Psoas muscle (tissue), 8 donors: Measurements from ENCODE around the gene POLR2A. TPM values are rescaled to one million over a fixed set of nuclear protein-coding genes. Genes with fewer than 3 reads are reported as not detected.

ENCODE experiments used
- ATAC-seq, 4 donors: fragments of 200-7000 bp; cut with Tn5 transposase; one replicate each; pipeline ENCODE4 v1.9.1; 2020; ENCODE audit warnings: moderate library complexity in 3 of 4, mild to moderate bottlenecking in 2 of 4
- DNase-seq, 2 donors: peaks; one replicate each; pipeline ENCODE4 v3.0.0-alpha.2; 2020
- H3K27ac ChIP-seq: fragments of 200-600 bp; one replicate; pipeline ENCODE4 v1.8.0; 2022
- H3K27me3 ChIP-seq, 3 donors: fragments of 200-600 bp in 1 of 3; one replicate each; pipeline versions ENCODE4 v1.6.1 to v1.8.0; 2013 to 2022; ENCODE audit warnings: low read length in 2 of 3, mild to moderate bottlenecking in 2 of 3, moderate library complexity in 1 of 3; ENCODE audit not compliant: insufficient read depth in 3 of 3
- H3K36me3 ChIP-seq, 2 donors: fragments of 200-600 bp in 1 of 2; one replicate each; pipeline versions ENCODE4 v1.6.1 to v1.8.0; 2013 to 2022; ENCODE audit warnings: low read depth in 1 of 2, mild to moderate bottlenecking in 1 of 2, moderate library complexity in 1 of 2; ENCODE audit not compliant: insufficient read depth in 1 of 2
- H3K4me1 ChIP-seq: fragments of 200-600 bp; one replicate; pipeline ENCODE4 v1.8.0; 2022
- H3K4me3 ChIP-seq: fragments of 200-600 bp; one replicate; pipeline ENCODE4 v1.8.0; 2022; ENCODE audit warnings: mild to moderate bottlenecking
- H3K9me3 ChIP-seq: fragments of 200-600 bp; one replicate; pipeline ENCODE4 v1.8.0; 2022
- CTCF ChIP-seq: fragments of 200-600 bp; IDR thresholded peaks from one replicate; pipeline ENCODE4 v1.8.0; 2022; ENCODE audit warnings: antibody characterized with exemption
- WGBS, 3 donors: extraction: QIAGEN DNeasy Blood & Tissue Kit; methylation state at CpG; one replicate each; pipeline versions ENCODE4 v1.1.6 to v1.1.7; 2013; 5-methylcytosine and 5-hydroxymethylcytosine counted together
- intact Hi-C, 2 donors: fragments of 100-400 bp; cut with DNase I; formaldehyde crosslinking; loops; one replicate each; pipeline versions ENCODE4 v1.11.0 to v1.14.2; 2022
- polyA plus RNA-seq, 3 donors: library from polyadenylated mRNA; stranded (reverse); fragments of 200-250 nt; gene quantifications; one replicate each; pipeline ENCODE4 v1.2.3, GENCODE V29; 2013
- total RNA-seq, 4 donors: library from RNA; stranded (reverse); fragmentation: NEBNext Ultra II Directional in 2 of 4; extraction: Animal tissue kit (Norgen Biotek cat#: 25700) in 2 of 4; gene quantifications; one replicate each; pipeline versions ENCODE4 v1.2.1 to v1.2.4, GENCODE V29; 2021 to 2023
- donor health status: healthy with polysubstance abuse.
- donor health status: DM: no; HTN: no; CAD: no; lungs with moderate emphysema.
- donor health status: Bipolar disorder and iron deficiency.
- donor health status: healthy.
- donor health status: DM: yes; HTN: yes; CAD: no.
- donor health status: DM: no; HTN: no; CAD: no.
- donor health status: DM: no; HTN: no; CAD: no.
- donor health status: DM: yes; HTN: yes; CAD: no.

Gene POLR2A
- total and polyA plus RNA-seq, 7 donors: 8.0 to 74.3 (median 54.9) TPM

GRCh38 chr17:7483255-7484066 lies 705 bp upstream of the POLR2A start:
- Histone ChIP-seq H3K27me3 (no peaks in the 10 kb centered on the region), H3K4me3 (peak overlapping the region; percentile 85), H3K27ac (peak overlapping the region; percentile 100), H3K9me3 (no peaks in the 10 kb centered on the region), H3K4me1 (peaks cover 48% of the 10 kb centered on the region), H3K36me3 (peaks cover 3 to 4% of the 10 kb centered on the region in 2 donors)
- ATAC-seq (peak; percentile 71 to 79 (median 72)), DNase-seq (peak; percentile 95 to 98)
- 1% methylated on average over 38 of the region's 38 CpGs for WGBS, 3 donors
- no peak for TF ChIP-seq CTCF
- intact Hi-C loops: loop anchor here in 1 of 2 donors (1.0 to 5.0 kb wide), 4 partner anchors 43 to 739 kb away; partner anchors contain the start of gene TMEM256

DNA sequence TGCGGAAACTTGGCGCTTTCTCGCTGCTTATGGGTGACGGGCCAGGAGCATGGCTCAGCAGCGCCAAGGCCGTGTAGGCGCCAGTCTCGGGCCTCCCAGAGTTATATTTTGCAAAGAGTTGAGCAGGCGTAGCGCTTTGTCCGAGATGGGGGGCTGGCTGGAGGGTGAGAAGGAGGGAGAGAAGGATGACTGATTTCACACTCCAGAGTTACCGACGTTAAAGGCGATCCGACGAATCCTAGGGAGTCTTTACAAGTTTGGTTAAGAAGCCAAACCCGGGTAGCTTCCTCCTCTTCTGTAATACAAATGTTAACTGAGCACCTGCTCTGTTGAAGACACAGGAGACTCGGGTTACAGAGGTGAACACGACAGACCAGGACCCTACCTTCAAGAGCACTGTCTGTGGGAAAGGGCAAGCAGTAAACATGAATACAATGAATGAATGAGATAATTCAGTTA lies 782 bp downstream of the POLR2A start:
- ATAC-seq: no peak
- intact Hi-C loops: loop anchor here (1.0 to 5.0 kb wide), 6 partner anchors 45 to 737 kb away; partner anchors contain the start of genes KCTD11 (in 2 of the 2), PLSCR3 (in 1 of the 2) and TMEM256 (in 1 of the 2)
- 0 to 1% (median 0%) methylated on average over 19 of the region's 19 CpGs for WGBS, 3 donors
- H3K4me1 ChIP-seq: peaks cover 56% of the 10 kb centered on the region
- DNase-seq: no peak
- peaks cover 3 to 4% of the 10 kb centered on the region in 2 donors for H3K36me3 ChIP-seq
- H3K9me3 ChIP-seq: no peaks in the 10 kb centered on the region
- H3K27ac ChIP-seq: peak overlapping the region; percentile 100
- H3K27me3 ChIP-seq: no peaks in the 10 kb centered on the region
- TF ChIP-seq CTCF: peak; percentile 9
- peak overlapping the region; percentile 85 for H3K4me3 ChIP-seq

GRCh38 chr17:7486181-7486580 lies 2.0 kb downstream of the POLR2A start:
- H3K36me3 ChIP-seq: peaks cover 3 to 6% of the 10 kb centered on the region in 2 donors
- intact Hi-C loops: loop anchor here (5.0 kb wide), 2 partner anchors 94 to 134 kb away; partner anchors contain the start of genes KCTD11 (in 2 of the 2) and PLSCR3 (in 1 of the 2)
- H3K4me3 ChIP-seq: peak overlapping the region; percentile 85
- H3K27me3 ChIP-seq: no peaks in the 10 kb centered on the region
- WGBS, 3 donors: 49 to 53% (median 52%) methylated on average over 3 of the region's 3 CpGs
- H3K9me3 ChIP-seq: no peaks in the 10 kb centered on the region
- H3K4me1 ChIP-seq: peaks cover 55% of the 10 kb centered on the region
- DNase-seq (no peak), ATAC-seq (no peak)
- H3K27ac ChIP-seq: peak overlapping the region; percentile 6
- no peak for TF ChIP-seq CTCF

DNA sequence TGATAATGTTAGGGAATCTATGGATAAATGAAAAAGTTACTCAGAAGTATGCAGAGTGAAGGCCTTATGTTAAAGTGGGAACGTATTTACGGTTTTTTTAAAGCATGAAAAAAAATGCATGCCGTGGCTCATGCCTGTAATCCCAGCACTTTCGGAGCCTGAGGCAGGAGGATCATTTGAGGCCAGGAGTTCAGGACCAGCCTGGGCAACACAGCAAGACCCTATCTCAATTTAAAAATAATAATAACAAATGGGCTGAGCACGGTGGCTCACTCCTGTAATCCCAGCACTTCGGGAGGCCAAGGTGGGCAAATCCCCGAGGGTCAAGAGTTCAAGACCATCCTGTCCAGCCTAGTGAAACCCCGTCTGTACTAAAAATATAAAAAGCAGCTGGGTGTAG lies 6.0 kb downstream of the POLR2A start:
- Histone ChIP-seq H3K36me3 (peaks cover 6 to 12% of the 10 kb centered on the region in 2 donors), H3K9me3 (no peaks in the 10 kb centered on the region), H3K4me3 (no peak overlapping the region), H3K27ac (no peak overlapping the region), H3K4me1 (peaks cover 39% of the 10 kb centered on the region), H3K27me3 (no peaks in the 10 kb centered on the region)
- intact Hi-C loops: no loop called here
- TF ChIP-seq CTCF: no peak
- DNase-seq: no peak
- WGBS, 3 donors: 65 to 74% (median 67%) methylated on average over 8 of the region's 8 CpGs
- ATAC-seq: no peak
